Adipocyte (in vitro differentiated cells): ENCODE measurements around the gene AGAP3.

ENCODE experiments used
- DNase-seq: peaks from one replicate; pipeline ENCODE4 v3.0.0-alpha.2; 2015; ENCODE audit warnings: low read depth
- H3K27me3 ChIP-seq: replicated peaks from 2 replicates; pipeline ENCODE4 v1.7.0; 2013; ENCODE audit warnings: mild to moderate bottlenecking, low read length, moderate library complexity; ENCODE audit not compliant: control insufficient read depth, insufficient read depth
- H3K36me3 ChIP-seq: 2 replicates; pipeline ENCODE4 v1.7.0; 2013; ENCODE audit warnings: low read length, mild to moderate bottlenecking, moderate library complexity; ENCODE audit not compliant: control insufficient read depth, insufficient read depth, severe bottlenecking
- H3K4me1 ChIP-seq: 2 replicates; pipeline ENCODE4 v1.7.0; 2013; ENCODE audit warnings: mild to moderate bottlenecking, low read length, moderate library complexity; ENCODE audit not compliant: control insufficient read depth, insufficient read depth
- H3K4me3 ChIP-seq: 2 replicates; pipeline ENCODE4 v1.7.0; 2013; ENCODE audit warnings: mild to moderate bottlenecking, low read length, moderate library complexity
- H3K9ac ChIP-seq: 2 replicates; pipeline ENCODE4 v1.7.0; 2013; ENCODE audit warnings: mild to moderate bottlenecking, low read length, moderate library complexity
- H3K9me3 ChIP-seq: 2 replicates; pipeline ENCODE4 v1.7.0; 2013; ENCODE audit warnings: mild to moderate bottlenecking, low read length, moderate library complexity; ENCODE audit not compliant: control insufficient read depth

The AGAP3 gene

DNA sequence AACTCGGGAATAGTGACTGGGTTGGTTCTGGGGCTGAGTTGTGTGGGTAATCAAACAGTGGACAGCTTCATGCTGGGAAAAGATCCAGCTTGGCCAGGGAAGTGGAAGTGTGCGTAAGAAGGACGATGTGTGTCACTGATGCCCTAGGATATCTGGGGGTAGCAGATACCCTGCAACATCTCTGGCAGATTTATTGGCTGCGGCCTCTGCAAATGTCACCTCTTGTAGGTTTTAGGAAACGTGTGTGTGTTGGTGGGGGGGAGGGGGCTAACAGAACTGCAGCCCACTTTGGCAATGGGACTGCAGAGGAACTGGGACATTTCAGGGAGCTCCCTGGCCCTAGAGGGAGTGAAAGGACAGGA lies 965 bp upstream of the AGAP3 start:
- H3K9ac ChIP-seq, result peak overlapping the region; percentile 90
- peaks cover 57% of the 10 kb centered on the region for H3K4me1 ChIP-seq
- no peaks in the 10 kb centered on the region for H3K27me3 ChIP-seq
- no peaks in the 10 kb centered on the region for H3K36me3 ChIP-seq
- DNase-seq, result no peak
- no peaks in the 10 kb centered on the region for H3K9me3 ChIP-seq
- peak overlapping the region; percentile 80 for H3K4me3 ChIP-seq

DNA sequence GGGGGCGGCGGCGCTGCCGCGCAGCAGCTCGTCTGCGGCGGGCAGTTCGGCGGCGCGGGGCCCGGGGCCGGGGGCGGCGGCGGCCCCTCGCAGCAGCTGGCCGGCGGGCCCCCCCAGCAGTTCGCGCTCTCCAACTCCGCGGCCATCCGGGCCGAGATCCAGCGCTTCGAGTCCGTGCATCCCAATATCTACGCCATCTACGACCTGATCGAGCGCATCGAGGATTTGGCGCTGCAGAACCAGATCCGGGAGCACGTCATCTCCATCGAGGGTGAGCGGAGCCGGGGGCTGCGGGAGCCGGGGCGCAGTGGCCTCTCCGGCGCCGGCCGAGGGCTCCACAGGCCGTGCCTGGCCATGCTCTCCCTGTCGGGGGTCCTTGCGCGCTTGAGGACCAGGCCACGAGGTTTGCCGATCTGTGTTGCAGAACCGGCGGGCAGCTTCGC lies 548 bp downstream of the AGAP3 start:
- Histone ChIP-seq H3K36me3 (no peaks in the 10 kb centered on the region), H3K9ac (peak overlapping the region; percentile 90), H3K4me1 (peaks cover 63% of the 10 kb centered on the region), H3K4me3 (peak overlapping the region; percentile 93), H3K27me3 (no peaks in the 10 kb centered on the region), H3K9me3 (no peaks in the 10 kb centered on the region)
- peak; percentile 68 for DNase-seq

DNA sequence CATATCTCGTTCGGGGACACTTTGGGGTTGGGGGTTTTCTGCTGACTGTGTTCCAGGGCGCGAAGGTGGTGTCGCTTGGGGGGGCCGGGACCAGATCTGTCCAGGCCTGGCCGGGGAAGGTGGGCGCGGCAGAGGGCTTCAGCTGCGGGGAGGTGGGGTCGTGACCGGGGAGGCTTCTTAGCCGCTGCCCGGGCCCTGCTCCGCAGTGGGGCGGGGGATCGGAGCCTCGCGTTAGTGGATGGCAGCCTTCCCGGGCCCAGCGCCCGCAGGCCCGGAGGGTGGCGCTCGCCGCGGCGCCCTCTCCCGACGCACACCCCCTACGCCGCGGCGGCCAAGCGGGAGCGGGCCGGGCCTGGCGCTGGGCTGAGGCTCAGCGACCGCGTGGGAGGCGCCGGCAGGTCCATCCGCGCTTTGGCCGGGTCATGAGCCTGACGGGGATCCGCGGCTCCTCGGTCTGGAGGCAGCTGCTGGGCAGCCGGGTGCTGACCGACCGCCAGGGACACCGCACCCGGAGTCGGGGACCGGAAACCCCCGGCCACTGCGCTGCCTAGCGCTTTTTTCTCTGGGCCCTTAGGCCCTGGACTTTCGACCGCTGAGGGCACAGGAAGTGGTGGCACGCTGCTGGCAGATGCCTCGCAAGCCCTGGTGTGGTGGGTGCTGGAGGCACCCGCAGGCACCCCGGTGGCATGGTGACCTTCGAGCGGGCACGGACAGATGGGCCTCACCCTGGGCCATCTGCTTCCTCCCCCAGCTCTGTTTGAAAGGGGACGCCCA lies 1.2 kb downstream of the AGAP3 start:
- Histone ChIP-seq H3K27me3 (no peaks in the 10 kb centered on the region), H3K36me3 (no peaks in the 10 kb centered on the region), H3K9ac (peak overlapping the region; percentile 90), H3K9me3 (no peaks in the 10 kb centered on the region), H3K4me3 (peak overlapping the region; percentile 93), H3K4me1 (peaks cover 63% of the 10 kb centered on the region)
- peak; percentile 84 for DNase-seq

DNA sequence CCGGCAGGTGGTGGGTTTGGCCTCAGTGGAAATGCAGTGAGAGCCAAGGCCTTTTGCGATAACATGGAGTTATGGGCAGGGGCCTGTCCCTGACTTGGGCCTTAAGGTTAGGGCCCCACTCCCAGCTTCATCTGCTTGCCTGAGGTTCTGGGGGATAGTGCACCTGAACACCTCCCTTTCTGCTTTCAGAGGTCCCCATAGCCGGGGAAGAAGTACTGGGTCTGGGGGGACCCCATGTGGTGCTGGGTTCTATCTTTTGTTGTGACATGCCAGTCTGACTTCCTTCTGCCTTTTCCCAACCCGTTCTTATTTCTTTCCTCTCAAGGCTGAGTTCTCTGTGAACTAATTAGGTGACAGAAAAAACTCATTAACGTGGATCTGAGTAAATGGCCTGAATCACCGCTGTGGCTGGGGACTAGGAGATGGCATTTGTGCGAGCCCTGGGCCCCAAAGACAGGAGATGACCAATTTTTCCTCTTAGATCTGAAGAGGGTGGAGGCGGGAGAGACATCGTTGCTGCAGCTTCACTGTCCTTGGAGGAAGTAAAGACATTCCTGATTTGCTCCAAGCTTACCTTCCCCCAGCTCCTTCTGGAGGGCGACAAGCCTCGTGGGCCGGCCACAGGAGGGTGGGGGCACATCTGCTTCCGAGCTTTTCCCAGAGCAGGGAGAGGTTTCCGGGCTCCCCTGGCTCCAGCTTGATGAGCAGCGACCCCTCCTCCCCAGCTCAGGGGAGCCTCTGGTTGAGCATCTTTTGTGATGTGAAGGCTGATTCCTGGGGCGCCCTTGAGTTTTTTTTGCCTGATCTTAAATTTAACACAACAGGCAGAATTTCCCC lies 2.0 kb downstream of the AGAP3 start:
- Histone ChIP-seq H3K27me3 (no peaks in the 10 kb centered on the region), H3K9me3 (no peaks in the 10 kb centered on the region), H3K36me3 (no peaks in the 10 kb centered on the region), H3K9ac (peak overlapping the region; percentile 90), H3K4me1 (peaks cover 68% of the 10 kb centered on the region), H3K4me3 (peak overlapping the region; percentile 93)
- DNase-seq, result peak; percentile 53

DNA sequence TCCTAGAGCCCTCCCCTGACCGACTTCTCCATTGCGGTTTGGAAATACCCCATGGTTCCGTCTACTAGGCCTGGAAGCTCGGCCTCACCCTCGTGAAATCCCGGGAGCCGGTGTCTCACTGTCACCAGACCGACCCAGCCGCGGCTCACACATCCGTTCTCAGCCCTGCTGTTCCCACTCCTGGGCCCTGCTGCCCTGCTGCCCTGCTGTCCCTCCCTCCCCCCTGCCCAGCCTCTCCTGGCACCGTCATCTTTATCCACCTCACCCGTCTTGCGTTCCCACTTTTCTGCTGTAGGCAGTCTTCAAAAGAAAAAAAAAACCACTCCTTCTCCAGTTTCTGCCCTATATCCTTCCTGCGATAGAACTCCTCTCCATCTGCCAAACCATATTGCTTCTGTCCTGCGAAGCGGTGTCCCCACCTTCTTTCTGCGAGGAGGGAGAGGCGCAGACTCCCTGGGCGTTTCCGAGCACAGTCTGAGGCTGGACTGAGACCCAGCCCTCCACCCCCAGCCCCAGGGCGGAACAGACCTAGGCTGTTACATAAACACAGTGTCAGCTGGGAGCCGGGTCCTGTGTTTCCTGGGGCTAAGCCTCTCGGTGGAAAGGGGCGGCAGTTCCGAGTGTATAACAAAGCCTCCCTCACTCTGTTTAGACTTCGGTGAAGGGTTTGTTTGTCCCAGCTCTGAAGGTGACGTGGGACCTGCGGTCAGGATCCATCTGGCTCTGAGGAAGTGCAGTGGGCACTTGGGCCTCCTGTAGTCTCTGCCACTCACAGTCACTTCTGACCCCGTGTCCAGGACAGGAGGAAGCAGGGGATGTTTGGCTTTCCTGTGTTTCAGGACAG lies 2.8 kb downstream of the AGAP3 start:
- Histone ChIP-seq H3K9ac (peak overlapping the region; percentile 90), H3K9me3 (no peaks in the 10 kb centered on the region), H3K36me3 (no peaks in the 10 kb centered on the region), H3K4me3 (peak overlapping the region; percentile 93), H3K27me3 (no peaks in the 10 kb centered on the region), H3K4me1 (peaks cover 69% of the 10 kb centered on the region)
- peak; percentile 80 for DNase-seq

DNA sequence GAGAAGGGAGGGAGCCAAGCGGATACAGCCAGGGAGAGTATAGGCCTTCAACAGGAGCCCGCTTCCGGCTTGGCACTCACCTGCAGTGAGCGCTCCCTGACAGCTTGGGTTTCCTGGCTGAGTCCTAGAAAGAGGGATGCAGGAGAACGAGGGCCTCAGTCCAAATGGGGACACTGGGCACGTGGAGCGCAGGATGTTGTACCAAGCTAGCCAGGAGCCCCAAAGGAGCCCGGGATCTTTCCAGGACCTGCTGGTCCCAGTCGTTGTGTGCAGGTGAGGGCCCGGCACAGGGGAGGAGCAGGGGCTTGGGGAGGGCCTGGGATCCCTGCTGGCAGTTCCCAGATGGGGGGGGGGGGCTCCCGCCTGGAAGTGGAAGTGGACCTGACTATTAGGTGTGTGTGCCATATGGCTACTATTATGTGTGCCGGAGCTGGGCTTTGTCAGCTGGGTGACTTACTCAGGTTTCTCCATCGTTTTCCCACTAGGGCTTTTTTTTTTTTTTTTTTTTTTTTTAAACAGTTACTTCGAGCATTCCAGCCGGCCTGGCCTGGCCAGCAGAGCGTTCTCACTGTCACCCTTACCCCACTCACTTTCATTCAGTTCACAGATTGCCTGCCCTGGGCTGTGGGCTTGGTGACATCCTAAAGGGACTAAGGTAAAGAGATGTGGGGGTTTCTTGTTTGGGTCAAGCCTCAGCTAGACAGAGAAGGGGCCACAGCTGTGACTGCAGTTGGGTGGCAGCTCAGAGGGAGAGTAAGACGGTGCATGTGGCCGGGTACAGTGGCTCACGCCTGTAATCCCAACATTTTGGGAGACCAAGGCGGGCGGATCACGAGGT lies 3.8 kb downstream of the AGAP3 start:
- H3K9me3 ChIP-seq, result no peaks in the 10 kb centered on the region
- no peaks in the 10 kb centered on the region for H3K36me3 ChIP-seq
- peaks cover 76% of the 10 kb centered on the region for H3K4me1 ChIP-seq
- peak; percentile 50 for DNase-seq
- H3K4me3 ChIP-seq, result peak overlapping the region; percentile 93
- H3K9ac ChIP-seq, result peak overlapping the region; percentile 90
- H3K27me3 ChIP-seq, result no peaks in the 10 kb centered on the region

DNA sequence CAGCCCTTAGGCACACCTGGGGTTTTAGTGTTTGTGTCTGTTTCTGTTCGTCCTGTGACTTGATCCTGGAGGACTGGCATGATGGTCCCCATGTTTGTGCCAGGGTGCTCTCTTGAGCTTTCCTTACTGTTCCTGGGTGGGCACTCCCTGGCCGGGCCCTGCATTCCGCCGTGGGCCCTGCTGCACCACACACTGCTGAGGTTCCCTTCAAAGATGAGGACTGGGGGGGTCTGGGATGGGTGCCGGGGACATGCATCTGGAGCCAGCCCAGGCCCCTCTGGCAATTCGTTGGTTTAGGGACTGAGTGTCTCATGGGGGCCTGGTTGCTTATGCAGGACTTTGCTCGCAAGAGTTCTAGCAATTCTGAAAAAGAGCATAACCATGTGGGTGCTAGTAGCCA lies 4.7 kb downstream of the AGAP3 start:
- H3K36me3 ChIP-seq, result no peaks in the 10 kb centered on the region
- no peaks in the 10 kb centered on the region for H3K27me3 ChIP-seq
- H3K9me3 ChIP-seq, result no peaks in the 10 kb centered on the region
- no peak for DNase-seq
- H3K4me1 ChIP-seq, result peaks cover 71% of the 10 kb centered on the region
- H3K9ac ChIP-seq, result peak overlapping the region; percentile 11
- no peak overlapping the region for H3K4me3 ChIP-seq

DNA sequence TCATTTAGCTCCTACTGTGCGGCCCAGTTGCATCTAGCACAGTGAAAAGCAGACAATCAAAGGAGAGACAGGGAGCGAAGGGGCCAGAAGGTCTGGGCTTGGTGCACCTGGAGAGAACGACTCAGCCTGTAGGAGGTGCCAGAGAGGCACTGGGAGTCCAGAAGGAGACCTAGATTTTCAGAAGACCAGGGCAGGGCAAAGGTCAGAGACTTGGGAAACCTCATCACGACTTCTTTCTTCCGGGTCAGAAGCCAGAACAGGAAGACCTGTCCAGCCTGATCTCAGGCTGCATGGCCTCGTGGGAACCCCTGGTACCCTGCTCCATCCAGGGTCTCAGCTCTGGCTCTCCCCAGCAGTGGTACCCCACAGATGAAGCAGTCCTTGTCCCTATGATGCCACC lies 5.2 kb downstream of the AGAP3 start:
- DNase-seq, result peak; percentile 41

DNA sequence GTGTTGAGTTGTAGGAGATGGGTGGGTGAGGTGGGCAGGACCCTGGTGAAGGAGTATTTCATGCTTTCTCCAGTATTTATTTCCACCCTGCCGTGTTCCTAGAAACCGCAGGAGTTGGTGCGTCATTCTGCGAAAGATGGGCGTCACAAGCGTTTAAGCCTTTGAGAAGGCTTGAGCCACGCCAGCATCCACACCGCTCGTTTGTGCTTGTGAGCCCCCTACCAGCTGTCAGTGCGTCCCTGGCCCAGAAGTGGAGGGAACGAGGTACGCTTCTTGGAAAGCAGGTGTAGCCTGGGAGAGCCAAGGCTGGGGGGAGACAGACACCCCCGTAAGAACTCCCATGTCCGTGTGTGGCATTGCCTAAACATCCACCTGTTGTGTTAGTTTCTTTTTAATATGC lies 5.7 kb downstream of the AGAP3 start:
- Histone ChIP-seq H3K27me3 (no peaks in the 10 kb centered on the region), H3K9me3 (no peaks in the 10 kb centered on the region), H3K9ac (peak overlapping the region; percentile 17), H3K36me3 (no peaks in the 10 kb centered on the region), H3K4me3 (no peak overlapping the region), H3K4me1 (peaks cover 71% of the 10 kb centered on the region)
- no peak for DNase-seq

More for the DNA sequence above, 5.2 kb downstream of the AGAP3 start:
- Histone ChIP-seq H3K9me3 (no peaks in the 10 kb centered on the region), H3K27me3 (no peaks in the 10 kb centered on the region), H3K4me3 (no peak overlapping the region), H3K9ac (peak overlapping the region; percentile 11), H3K36me3 (no peaks in the 10 kb centered on the region), H3K4me1 (peaks cover 71% of the 10 kb centered on the region)

DNA sequence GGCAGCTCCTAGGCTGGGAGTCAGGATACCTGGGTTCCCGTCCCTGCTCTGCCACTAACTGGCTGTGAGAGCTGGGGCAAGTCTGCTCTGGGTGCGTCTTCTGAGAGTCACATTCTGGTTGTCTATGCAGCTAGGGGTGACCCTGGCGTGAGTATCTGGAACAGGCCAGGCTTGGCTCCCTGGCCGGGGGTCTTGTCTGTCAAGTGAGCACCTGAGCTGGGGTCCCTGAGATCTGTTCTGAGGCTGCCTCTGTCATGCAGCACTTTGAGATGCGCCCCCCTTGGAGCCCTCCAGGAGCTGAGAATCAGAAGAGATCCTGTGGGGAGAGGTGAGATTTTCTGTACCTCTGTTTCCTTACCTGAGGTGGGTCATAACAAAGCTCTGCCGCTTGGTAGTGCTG lies 7.5 kb downstream of the AGAP3 start:
- H3K36me3 ChIP-seq, result peaks cover 3% of the 10 kb centered on the region
- peaks cover 59% of the 10 kb centered on the region for H3K4me1 ChIP-seq

More for the DNA sequence above, 7.5 kb downstream of the AGAP3 start:
- no peaks in the 10 kb centered on the region for H3K27me3 ChIP-seq
- no peak overlapping the region for H3K4me3 ChIP-seq
- no peak for DNase-seq
- H3K9ac ChIP-seq, result no peak overlapping the region
- H3K9me3 ChIP-seq, result no peaks in the 10 kb centered on the region
